ENCODE measurements around the gene SP6.

Gene SP6

DNA sequence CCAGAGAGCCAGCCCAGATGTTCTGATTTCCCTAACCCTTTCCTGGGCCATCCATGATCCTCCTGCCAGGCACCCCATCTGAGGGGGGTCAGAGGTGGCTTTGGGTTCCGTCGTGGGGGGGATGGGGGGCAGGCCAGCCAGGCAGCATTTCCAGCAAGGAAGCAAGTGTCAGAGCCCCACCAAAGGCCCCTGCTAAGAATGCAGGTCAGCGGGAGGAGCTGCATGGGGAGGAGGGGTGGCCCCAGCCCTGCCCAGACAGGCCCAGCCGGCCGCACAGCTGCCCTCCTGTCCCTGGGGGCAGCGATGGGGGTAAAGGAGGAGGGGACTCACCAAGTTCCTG is 7.6 kb downstream of the SP6 start:
- no peaks in the 10 kb centered on the region for H3K9me3 Mint-ChIP-seq
- peak overlapping the region; percentile 62 to 82 (median 74) for H3K27ac Mint-ChIP-seq
- H3K36me3 Mint-ChIP-seq (ENCODE audit: low read depth) = no peaks in the 10 kb centered on the region

DNA sequence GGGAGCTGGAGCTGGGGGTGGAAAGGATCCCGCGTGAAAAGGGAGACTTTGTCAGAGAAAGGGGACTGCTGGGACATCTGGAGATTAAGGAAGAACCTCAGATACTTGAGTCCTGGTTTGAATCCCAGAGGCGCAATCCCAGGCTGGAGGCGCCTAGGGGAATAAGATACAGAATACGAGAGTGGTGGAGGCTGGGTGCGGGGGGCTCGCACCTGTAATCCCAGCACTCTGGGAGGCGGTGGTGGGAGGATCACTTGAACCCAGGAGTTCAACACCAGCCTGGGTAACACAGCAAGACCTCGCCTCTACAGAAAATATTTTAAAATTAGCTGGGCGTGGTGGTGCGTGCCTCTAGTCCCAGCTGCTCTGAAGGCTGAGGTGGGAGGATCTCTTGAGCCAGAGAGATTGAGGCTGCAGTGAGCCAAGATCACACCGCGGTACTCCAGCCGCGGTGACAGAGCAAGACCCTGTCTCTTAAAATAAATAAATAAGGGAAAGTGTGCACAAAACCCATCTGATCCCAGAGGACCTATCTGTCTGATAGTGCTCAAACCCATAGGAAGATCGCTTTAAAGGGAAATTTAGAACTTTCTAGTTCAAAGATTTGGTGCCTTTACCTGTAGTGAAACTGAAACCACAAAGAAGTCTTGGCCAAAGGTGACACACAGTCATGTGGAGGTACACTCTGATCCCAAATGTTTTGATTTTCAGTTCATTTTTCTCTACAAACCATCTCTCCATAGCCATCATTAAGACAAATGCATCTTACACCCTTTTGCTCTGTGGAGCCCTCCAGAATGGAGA is 9.3 kb downstream of the SP6 start:
- H3K27ac Mint-ChIP-seq = peak overlapping the region; percentile 66 to 91 (median 89)
- no peaks in the 10 kb centered on the region for H3K36me3 Mint-ChIP-seq (ENCODE audit: low read depth)
- H3K4me1 Mint-ChIP-seq = peaks cover 54% of the 10 kb centered on the region
- H3K9me3 Mint-ChIP-seq = no peaks in the 10 kb centered on the region
- H3K27me3 Mint-ChIP-seq (ENCODE audit: low read depth) = peaks cover 34% of the 10 kb centered on the region
- peak overlapping the region; percentile 95 to 99 (median 95) for H3K4me3 Mint-ChIP-seq
- TF ChIP-seq, protein P1, sequence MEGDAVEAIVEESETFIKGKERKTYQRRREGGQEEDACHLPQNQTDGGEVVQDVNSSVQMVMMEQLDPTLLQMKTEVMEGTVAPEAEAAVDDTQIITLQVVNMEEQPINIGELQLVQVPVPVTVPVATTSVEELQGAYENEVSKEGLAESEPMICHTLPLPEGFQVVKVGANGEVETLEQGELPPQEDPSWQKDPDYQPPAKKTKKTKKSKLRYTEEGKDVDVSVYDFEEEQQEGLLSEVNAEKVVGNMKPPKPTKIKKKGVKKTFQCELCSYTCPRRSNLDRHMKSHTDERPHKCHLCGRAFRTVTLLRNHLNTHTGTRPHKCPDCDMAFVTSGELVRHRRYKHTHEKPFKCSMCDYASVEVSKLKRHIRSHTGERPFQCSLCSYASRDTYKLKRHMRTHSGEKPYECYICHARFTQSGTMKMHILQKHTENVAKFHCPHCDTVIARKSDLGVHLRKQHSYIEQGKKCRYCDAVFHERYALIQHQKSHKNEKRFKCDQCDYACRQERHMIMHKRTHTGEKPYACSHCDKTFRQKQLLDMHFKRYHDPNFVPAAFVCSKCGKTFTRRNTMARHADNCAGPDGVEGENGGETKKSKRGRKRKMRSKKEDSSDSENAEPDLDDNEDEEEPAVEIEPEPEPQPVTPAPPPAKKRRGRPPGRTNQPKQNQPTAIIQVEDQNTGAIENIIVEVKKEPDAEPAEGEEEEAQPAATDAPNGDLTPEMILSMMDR (IDR thresholded peaks at IDR 0.05; ENCODE audit: unreplicated experiment in 3 of 3) = peak in 2 of 3 experiments; percentile 16

More for the DNA sequence above, 7.6 kb downstream of the SP6 start:
- peaks cover 54% of the 10 kb centered on the region for H3K4me1 Mint-ChIP-seq
- H3K27me3 Mint-ChIP-seq (ENCODE audit: low read depth) = peaks cover 51% of the 10 kb centered on the region
- H3K4me3 Mint-ChIP-seq = peak overlapping the region; percentile 59 to 79 (median 68)
- TF ChIP-seq, protein P1 (IDR thresholded peaks at IDR 0.05; ENCODE audit: unreplicated experiment in 3 of 3) = no peak

DNA sequence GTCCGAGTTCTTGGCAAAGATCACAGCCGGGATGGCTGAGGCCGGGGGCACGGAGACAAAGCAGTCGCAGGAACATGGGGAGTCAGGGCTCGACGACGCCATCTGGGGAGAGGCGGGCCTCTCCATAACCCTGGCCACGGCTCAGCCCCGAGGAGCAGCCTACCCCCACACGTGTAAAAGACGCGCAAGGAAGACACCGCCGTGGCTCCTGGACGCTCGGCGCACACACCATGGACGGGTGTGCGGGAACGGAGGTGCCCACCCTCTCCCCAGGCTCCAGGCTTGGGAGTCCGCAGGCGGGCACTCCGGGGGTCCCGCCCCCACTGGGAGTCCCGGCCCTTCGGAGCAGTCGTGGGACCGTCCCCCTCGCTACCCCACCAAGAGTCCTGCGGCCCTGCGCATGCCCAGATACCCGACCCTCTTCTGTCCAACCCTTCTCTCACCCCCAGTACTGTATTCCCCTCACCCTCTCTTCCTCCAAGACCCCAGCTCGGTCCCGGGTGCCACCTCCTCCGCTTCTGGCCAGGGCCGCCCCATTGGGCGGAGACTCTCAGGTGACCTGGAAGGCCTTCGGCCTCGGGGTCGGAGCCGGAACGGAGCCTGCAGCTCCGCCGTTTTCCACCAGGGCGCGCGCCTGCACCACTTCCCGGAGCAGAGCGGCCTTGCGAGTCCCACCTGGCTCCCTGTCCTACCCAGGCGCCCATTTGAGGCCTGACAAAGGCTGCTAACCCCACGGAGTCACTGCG is 10.0 kb downstream of the SP6 start, which contains the start of gene SCRN2:
SCRN2 (minus strand) TSS at position 532 of the 746 bp plus-strand sequence; CDS start at position 102, 430 bp downstream.
- Mint-ChIP-seq H3K27me3 (ENCODE audit: low read depth) (peaks cover 26% of the 10 kb centered on the region), H3K9me3 (no peaks in the 10 kb centered on the region), H3K27ac (peak within 1 kb of the TSS; percentile 66 to 91 (median 89)), H3K36me3 (ENCODE audit: low read depth) (peaks cover 1% of the 10 kb centered on the region), H3K4me1 (peaks cover 47% of the 10 kb centered on the region), H3K4me3 (peak within 1 kb of the TSS; percentile 95 to 99 (median 95))
- TF ChIP-seq, protein P1 (IDR thresholded peaks at IDR 0.05; ENCODE audit: unreplicated experiment in 3 of 3) = peak; percentile 97 to 98 (median 97)

DNA sequence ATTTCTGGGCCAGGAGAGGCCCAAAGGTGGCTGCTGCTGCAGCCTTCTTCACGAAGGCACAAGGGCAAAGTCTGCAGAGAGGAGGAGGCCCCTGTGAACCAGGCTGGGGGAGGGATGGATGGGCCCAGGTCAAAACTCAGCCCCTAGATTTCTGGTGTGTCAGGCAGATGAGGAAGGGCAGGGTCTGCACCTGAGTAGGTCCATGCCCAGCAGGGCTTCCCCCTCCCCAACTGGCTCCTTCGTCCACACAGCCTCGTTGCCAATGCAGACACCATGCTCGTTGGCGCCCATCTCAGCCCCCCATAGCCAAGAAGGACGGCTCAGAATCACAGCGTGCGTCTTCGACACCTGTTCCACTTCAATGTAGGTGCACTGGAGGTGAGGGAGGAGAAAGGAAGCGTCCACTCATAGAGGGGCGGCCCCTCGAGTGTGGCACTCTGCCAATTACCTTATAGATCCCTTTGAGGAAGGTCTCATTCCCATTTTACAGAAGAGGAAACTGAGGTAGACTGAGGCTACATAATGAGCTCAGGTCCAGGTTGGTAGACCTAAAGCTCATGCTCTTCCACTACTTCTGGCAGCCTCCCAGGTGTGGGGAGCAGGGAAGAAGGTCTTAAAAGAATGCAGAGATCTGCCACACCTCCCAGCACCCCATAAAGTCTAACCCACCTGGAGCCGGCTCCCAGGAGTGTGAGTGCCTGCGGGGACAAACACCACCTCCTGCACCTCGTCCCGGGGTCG is 10.8 kb downstream of the SP6 start:
- TF ChIP-seq, protein P1 (IDR thresholded peaks at IDR 0.05; ENCODE audit: unreplicated experiment in 3 of 3) = no peak
- H3K36me3 Mint-ChIP-seq (ENCODE audit: low read depth) = peaks cover 6% of the 10 kb centered on the region
- H3K27ac Mint-ChIP-seq = peak overlapping the region; percentile 28 to 89 (median 66)
- no peaks in the 10 kb centered on the region for H3K9me3 Mint-ChIP-seq
- H3K27me3 Mint-ChIP-seq (ENCODE audit: low read depth) = peaks cover 19% of the 10 kb centered on the region
- H3K4me3 Mint-ChIP-seq = peak overlapping the region; percentile 95 to 99 (median 95)
- peaks cover 40% of the 10 kb centered on the region for H3K4me1 Mint-ChIP-seq

DNA sequence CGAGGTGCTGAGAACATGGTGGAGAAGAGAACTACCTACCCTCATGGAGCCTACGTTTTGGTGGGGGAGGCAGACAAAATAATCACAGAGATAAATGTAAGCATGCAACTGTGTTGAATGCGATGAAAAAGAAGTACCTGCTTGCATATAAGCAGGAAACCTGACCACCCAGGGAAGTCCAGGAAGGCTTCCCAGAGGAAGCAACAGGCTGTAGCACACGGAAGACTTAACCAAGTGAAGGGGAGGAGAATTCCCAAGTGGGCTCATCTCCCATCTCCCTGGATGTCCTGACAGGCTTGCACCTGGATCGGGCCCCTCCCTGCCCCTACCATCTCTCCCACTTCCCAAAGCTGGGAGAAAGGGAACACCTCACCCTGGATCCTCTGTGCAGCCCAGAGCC is 11.9 kb downstream of the SP6 start:
- Mint-ChIP-seq H3K4me1 (peaks cover 29% of the 10 kb centered on the region), H3K9me3 (no peaks in the 10 kb centered on the region), H3K4me3 (peak overlapping the region; percentile 95 to 99 (median 95)), H3K27me3 (ENCODE audit: low read depth) (peaks cover 8% of the 10 kb centered on the region), H3K36me3 (ENCODE audit: low read depth) (peaks cover 6% of the 10 kb centered on the region), H3K27ac (no peak overlapping the region)
- TF ChIP-seq, protein P1 (IDR thresholded peaks at IDR 0.05; ENCODE audit: unreplicated experiment in 3 of 3) = no peak

All from nephron (organoid).